SK-N-SH (cell line): ENCODE data around the gene RGS13. TPM values are rescaled to one million over a fixed set of nuclear protein-coding genes. Genes with fewer than 3 reads are reported as not detected.
A peak's percentile ranks its signal among the peaks of the same experiment; 100 is the strongest.

Experiments
- CTCF ChIA-PET: fragments of 300-600, 350-600 bp; formaldehyde crosslinking; extraction: SDS; loops from one replicate; lab custom pipeline; 2021; lab: Yijun Ruan, JAX
- POLR2A ChIA-PET: fragments of 350-600 bp; sonication (Branson Sonifier 250); formaldehyde crosslinking; extraction: SDS; loops from one replicate; lab custom pipeline; 2020; ENCODE audit warnings: antibody characterized with exemption, inconsistent platforms; lab: Yijun Ruan, JAX
- DNase-seq: peaks from one replicate; pipeline ENCODE4 v3.0.0; 2012
- H2AFZ ChIP-seq: fragments of 200-600 bp; sonication (generic); 2 replicates; pipeline ENCODE4 v1.8.1; 2016; ENCODE audit warnings: antibody characterized with exemption, mild to moderate bottlenecking, low read depth
- H3F3A ChIP-seq: fragments of 200-600 bp; sonication (generic); replicated peaks from 2 replicates; pipeline ENCODE3; 2016; ENCODE audit warnings: antibody characterized with exemption, mild to moderate bottlenecking; ENCODE audit not compliant: insufficient read depth
- H3K27ac ChIP-seq, 2 experiments: fragments of 200-500 bp in 1 of 2; fragments of 200-600 bp in 1 of 2; sonication (Bioruptor generic) in 1 of 2; sonication (generic), shearing (Covaris generic) in 1 of 2; 2 replicates each; pipeline versions ENCODE4 v1.5.1 to v1.6.1; 2014 to 2016; ENCODE audit warnings: low read depth in 2 of 2, inconsistent platforms in 1 of 2, low read length in 1 of 2, mild to moderate bottlenecking in 1 of 2, mixed read lengths in 1 of 2
- H3K27me3 ChIP-seq: fragments of 200-600 bp; sonication (generic), shearing (Covaris generic); 2 replicates; pipeline ENCODE4 v1.6.1; 2016; ENCODE audit warnings: mixed run types; ENCODE audit not compliant: insufficient read depth
- H3K36me3 ChIP-seq, 2 experiments: fragments of 200-500 bp in 1 of 2; fragments of 200-600 bp in 1 of 2; sonication (Bioruptor generic) in 1 of 2; sonication (generic) in 1 of 2; replicated peaks in 1 of 2; 2 replicates each; pipeline versions ENCODE3 to v1.5.1; 2014 to 2016; ENCODE audit warnings: low read length in 1 of 2, mild to moderate bottlenecking in 1 of 2; ENCODE audit not compliant: insufficient read depth in 2 of 2, control insufficient read depth in 1 of 2
- H3K4me1 ChIP-seq, 2 experiments: fragments of 200-500 bp in 1 of 2; fragments of 200-600 bp in 1 of 2; sonication (Bioruptor generic) in 1 of 2; sonication (generic), shearing (Covaris generic) in 1 of 2; 2 replicates each; pipeline versions ENCODE4 v1.5.1 to v1.6.1; 2014 to 2016; ENCODE audit warnings: low read depth in 1 of 2, low read length in 1 of 2, mixed run types in 1 of 2; ENCODE audit not compliant: insufficient read depth in 2 of 2, control insufficient read depth in 1 of 2
- H3K4me2 ChIP-seq: fragments of 200-600 bp; sonication (generic), shearing (Covaris generic); 2 replicates; pipeline ENCODE4 v1.6.1; 2017; ENCODE audit warnings: mixed run types
- H3K4me3 ChIP-seq, 2 experiments: fragments of 200-500 bp in 1 of 2; fragments of 200-600 bp in 1 of 2; sonication (Bioruptor generic) in 1 of 2; sonication (generic), shearing (Covaris generic) in 1 of 2; 2 replicates each; pipeline versions ENCODE4 v1.5.1 to v1.8.1; 2014 to 2016; ENCODE audit warnings: low read depth in 2 of 2, inconsistent platforms in 1 of 2, low read length in 1 of 2, mild to moderate bottlenecking in 1 of 2, mixed read lengths in 1 of 2, moderate library complexity in 1 of 2
- H3K79me2 ChIP-seq: fragments of 200-600 bp; sonication (generic); 2 replicates; pipeline ENCODE4 v1.8.1; 2017; ENCODE audit warnings: mild to moderate bottlenecking; ENCODE audit not compliant: insufficient read depth
- H3K9ac ChIP-seq: fragments of 200-600 bp; sonication (generic); 2 replicates; pipeline ENCODE4 v1.6.1; 2017; ENCODE audit warnings: mixed run types
- H3K9me2 ChIP-seq: fragments of 200-600 bp; sonication (generic); 2 replicates; pipeline ENCODE4 v1.6.1; 2017; ENCODE audit warnings: mixed run types
- H3K9me3 ChIP-seq: fragments of 200-600 bp; sonication (generic); 2 replicates; pipeline ENCODE4 v1.6.1; 2017; ENCODE audit warnings: mixed run types, mild to moderate bottlenecking, moderate library complexity
- H4K20me1 ChIP-seq: fragments of 200-600 bp; sonication (generic); 2 replicates; pipeline ENCODE4 v1.6.1; 2017; ENCODE audit warnings: mild to moderate bottlenecking, mixed run types; ENCODE audit not compliant: insufficient read depth
- EP300 ChIP-seq, 2 experiments: IDR thresholded peaks; 2 replicates each; pipeline versions ENCODE4 v1.4.0 to v1.6.1; 2012; ENCODE audit warnings: borderline replicate concordance in 1 of 2, low read depth in 1 of 2, low read length in 1 of 2
- EZH2phosphoT487 ChIP-seq: fragments of 200-600 bp; sonication (generic); IDR thresholded peaks from 2 replicates; pipeline ENCODE4 v1.6.1; 2017; ENCODE audit warnings: low read depth, mixed run types, mild to moderate bottlenecking, antibody characterized with exemption, moderate library complexity, borderline replicate concordance
- FOSL2 ChIP-seq: IDR thresholded peaks from 2 replicates; pipeline ENCODE4 v1.4.0; 2012; ENCODE audit warnings: low read depth, mild to moderate bottlenecking, moderate library complexity, borderline replicate concordance
- GATA2 ChIP-seq: sonication (generic); formaldehyde crosslinking; IDR thresholded peaks from 2 replicates; pipeline ENCODE4 v1.5.0; 2020; ENCODE audit warnings: mild to moderate bottlenecking, missing genetic modification reagents
- IRF3 ChIP-seq: fragments of 150-350 bp; IDR thresholded peaks from 2 replicates; pipeline ENCODE4 v1.6.1; 2016; ENCODE audit warnings: mild to moderate bottlenecking, low read depth, low read length
- JUND ChIP-seq: IDR thresholded peaks from 2 replicates; pipeline ENCODE4 v1.4.0; 2012
- MEF2A ChIP-seq: IDR thresholded peaks from 2 replicates; pipeline ENCODE4 v1.4.0; 2012; ENCODE audit warnings: low read depth, borderline replicate concordance
- MXI1 ChIP-seq: IDR thresholded peaks from 2 replicates; pipeline ENCODE4 v1.6.1; 2012; ENCODE audit warnings: mild to moderate bottlenecking, low read depth, low read length, improper control_type of control experiment
- RAD21 ChIP-seq: IDR thresholded peaks from 2 replicates; pipeline ENCODE4 v1.6.1; 2012; ENCODE audit warnings: mild to moderate bottlenecking, low read length
- TCF12 ChIP-seq: IDR thresholded peaks from 2 replicates; pipeline ENCODE4 v1.4.0; 2012
- USF2 ChIP-seq: fragments of 150-350 bp; IDR thresholded peaks from 2 replicates; pipeline ENCODE4 v1.6.1; 2017; ENCODE audit warnings: antibody characterized with exemption, low read length, low read depth, borderline replicate concordance
- YY1 ChIP-seq: IDR thresholded peaks from 2 replicates; pipeline ENCODE4 v1.4.0; 2012; ENCODE audit warnings: low read depth, mild to moderate bottlenecking
- ZBTB33 ChIP-seq: IDR thresholded peaks from 2 replicates; pipeline ENCODE4 v1.4.0; 2012; ENCODE audit warnings: low read depth, borderline replicate concordance
- WGBS: methylation state at CpG from one replicate; pipeline ENCODE4 v1.1.6; 2017; ENCODE audit warnings: low lambda C conversion rate; 5-methylcytosine and 5-hydroxymethylcytosine counted together
- polyA plus RNA-seq, 3 experiments: library from polyadenylated mRNA; depleted of rRNA; stranded (reverse); fragments of >200 nt; gene quantifications; 2 replicates each; pipeline ENCODE4 v1.2.3, GENCODE V29; 2012
- TF ChIP-seq, protein P1 (sequence below): fragments of 200-600 bp; sonication (generic); IDR thresholded peaks from 2 replicates; pipeline ENCODE4 v1.6.1; 2017; ENCODE audit warnings: antibody characterized with exemption, mild to moderate bottlenecking, moderate library complexity

The RGS13 gene
- polyA plus RNA-seq, 1 of the 3 experiments (the other 2 are of a cell fraction): not detected

GRCh38 chr1:192601143-192601542 lies 34.8 kb upstream of the RGS13 start:
- H3K9me3 ChIP-seq: no peaks in the 10 kb centered on the region
- H3F3A ChIP-seq: no peaks in the 10 kb centered on the region
- no peaks in the 10 kb centered on the region for H3K36me3 ChIP-seq
- no peaks in the 10 kb centered on the region for H3K79me2 ChIP-seq
- no peaks in the 10 kb centered on the region for H3K9me2 ChIP-seq
- no peaks in the 10 kb centered on the region for H4K20me1 ChIP-seq
- TF ChIP-seq FOSL2 (no peak), TCF12 (no peak), IRF3 (no peak), USF2 (no peak), RAD21 (no peak), YY1 (no peak), EP300 (IDR thresholded peaks at IDR 0.05; ENCODE audit: borderline replicate concordance in 1 of 2, low read depth in 1 of 2, low read length in 1 of 2) (no peak), MXI1 (no peak), ZBTB33 (no peak), GATA2 (CRISPR knock-in tag) (no peak), MEF2A (no peak)
- H3K9ac ChIP-seq: no peak overlapping the region
- H3K27me3 ChIP-seq: no peaks in the 10 kb centered on the region
- H2AFZ ChIP-seq: no peak overlapping the region
- WGBS: 79% methylated on average over 1 of the region's 1 CpG
- H3K4me1 ChIP-seq: peaks cover 0 to 8% of the 10 kb centered on the region in 2 experiments; a peak in 2 of 4 replicates
- H3K27ac ChIP-seq: peak overlapping the region in 1 of 2 experiments; percentile 3; a peak in 2 of 4 replicates
- POLR2A ChIA-PET: no interaction called here
- no peak for DNase-seq
- H3K4me3 ChIP-seq: no peak overlapping the region
- CTCF ChIA-PET: interaction anchor here (0.6 to 0.9 kb wide), 2 partner anchors 123 to 124 kb away, joined by 3 to 5 read pairs; no protein-coding TSS in a partner anchor
- H3K4me2 ChIP-seq: no peak overlapping the region

- Histone ChIP-seq H3K9ac (no peak overlapping the region), H3K4me2 (no peak overlapping the region; the same call in 1 of the 2 replicates), H3K27ac (peak overlapping the region in 1 of 2 experiments; percentile 3; a peak in 2 of 4 replicates), H3K36me3 (no peaks in the 10 kb centered on the region), H3K9me2 (no peaks in the 10 kb centered on the region), H3K4me3 (no peak overlapping the region), H3K27me3 (no peaks in the 10 kb centered on the region), H3K79me2 (no peaks in the 10 kb centered on the region), H4K20me1 (no peaks in the 10 kb centered on the region), H3K4me1 (peaks cover 0 to 8% of the 10 kb centered on the region in 2 experiments; a peak in 2 of 4 replicates), H3K9me3 (no peaks in the 10 kb centered on the region), H3F3A (peaks cover 3% of the 10 kb centered on the region), H2AFZ (no peak overlapping the region)
- DNase-seq: no peak
- ChIA-PET POLR2A (no interaction called here), CTCF (interaction anchor here (0.6 to 0.7 kb wide), 3 partner anchors 9 to 127 kb away, joined by 3 read pairs; no protein-coding TSS in a partner anchor)
- TF ChIP-seq FOSL2 (peak; percentile 66; the same call in 1 of the 2 replicates), ZBTB33 (no peak), TCF12 (peak; percentile 15; the same call in 1 of the 2 replicates), IRF3 (no peak), JUND (peak; percentile 39), RAD21 (no peak), MEF2A (peak; percentile 59; the same call in 1 of the 2 replicates), EP300 (IDR thresholded peaks at IDR 0.05; ENCODE audit: borderline replicate concordance in 1 of 2, low read depth in 1 of 2, low read length in 1 of 2) (no peak), GATA2 (CRISPR knock-in tag) (no peak), MXI1 (no peak), EZH2phosphoT487 (no peak)
- TF ChIP-seq, protein P1, sequence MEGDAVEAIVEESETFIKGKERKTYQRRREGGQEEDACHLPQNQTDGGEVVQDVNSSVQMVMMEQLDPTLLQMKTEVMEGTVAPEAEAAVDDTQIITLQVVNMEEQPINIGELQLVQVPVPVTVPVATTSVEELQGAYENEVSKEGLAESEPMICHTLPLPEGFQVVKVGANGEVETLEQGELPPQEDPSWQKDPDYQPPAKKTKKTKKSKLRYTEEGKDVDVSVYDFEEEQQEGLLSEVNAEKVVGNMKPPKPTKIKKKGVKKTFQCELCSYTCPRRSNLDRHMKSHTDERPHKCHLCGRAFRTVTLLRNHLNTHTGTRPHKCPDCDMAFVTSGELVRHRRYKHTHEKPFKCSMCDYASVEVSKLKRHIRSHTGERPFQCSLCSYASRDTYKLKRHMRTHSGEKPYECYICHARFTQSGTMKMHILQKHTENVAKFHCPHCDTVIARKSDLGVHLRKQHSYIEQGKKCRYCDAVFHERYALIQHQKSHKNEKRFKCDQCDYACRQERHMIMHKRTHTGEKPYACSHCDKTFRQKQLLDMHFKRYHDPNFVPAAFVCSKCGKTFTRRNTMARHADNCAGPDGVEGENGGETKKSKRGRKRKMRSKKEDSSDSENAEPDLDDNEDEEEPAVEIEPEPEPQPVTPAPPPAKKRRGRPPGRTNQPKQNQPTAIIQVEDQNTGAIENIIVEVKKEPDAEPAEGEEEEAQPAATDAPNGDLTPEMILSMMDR: no peak
Observed at GRCh38 chr1:192601567-192601966, 34.4 kb upstream of the RGS13 start.
